Stomach (tissue), 9 donors: ENCODE data around the gene APBB3. TPM values are rescaled to one million over a fixed set of nuclear protein-coding genes. Genes with fewer than 3 reads are reported as not detected.
"Not testable (repeated sequence)": the region's sequence is repeated elsewhere in the genome, so short reads cannot be mapped to it uniquely, and the experiment has no call there.

Source experiments
- DNase-seq, 2 donors: peaks; one replicate each; pipeline versions ENCODE4 v3.0.0 to v3.0.0-alpha.2; 2013 to 2019
- H3K27ac ChIP-seq, 5 donors: fragments of 200-600 bp in 4 of 5; sonication (generic) in 4 of 5; one replicate each; pipeline ENCODE4 v1.5.1; 2013 to 2019; ENCODE audit warnings: mild to moderate bottlenecking in 1 of 5, moderate library complexity in 1 of 5
- H3K27me3 ChIP-seq, 3 donors: fragments of 200-600 bp; sonication (generic); one replicate each; pipeline ENCODE4 v1.5.1; 2017 to 2019; ENCODE audit warnings: mixed run types in 1 of 3
- H3K36me3 ChIP-seq, 4 donors: fragments of 200-600 bp; sonication (generic); 1 replicate in 3 of 4; 2 replicates in 1 of 4; pipeline ENCODE4 v1.5.1; 2016 to 2019
- H3K4me1 ChIP-seq, 4 donors: fragments of 200-600 bp; sonication (generic); one replicate each; pipeline ENCODE4 v1.5.1; 2016 to 2019
- H3K4me3 ChIP-seq, 4 donors: fragments of 200-600 bp; sonication (generic) in 3 of 4; one replicate each; pipeline ENCODE4 v1.5.1; 2016 to 2019; ENCODE audit warnings: mild to moderate bottlenecking in 1 of 4
- H3K9me3 ChIP-seq, 4 donors: fragments of 200-600 bp; sonication (generic); one replicate each; pipeline ENCODE4 v1.5.1; 2016 to 2019
- CTCF ChIP-seq, 7 experiments: fragments of 450-650 bp in 4 of 7; fragments of 200-600 bp in 3 of 7; sonication (generic) in 3 of 7; IDR thresholded peaks; one replicate each; pipeline ENCODE4 v1.5.1; 2016 to 2019; ENCODE audit warnings: antibody characterized with exemption in 7 of 7, control low read depth in 2 of 7, mild to moderate bottlenecking in 1 of 7
- EP300 ChIP-seq: sonication (generic); formaldehyde crosslinking; IDR thresholded peaks from one replicate; pipeline ENCODE4 v1.6.1; 2017; ENCODE audit warnings: antibody characterized with exemption
- POLR2A ChIP-seq, 4 donors: fragments of 450-650 bp; IDR thresholded peaks; one replicate each; pipeline ENCODE4 v1.6.1; 2016; ENCODE audit warnings: antibody characterized with exemption in 4 of 4, control low read depth in 2 of 4, mild to moderate bottlenecking in 1 of 4, moderate library complexity in 1 of 4
- POLR2AphosphoS5 ChIP-seq, 3 donors: sonication (generic); formaldehyde crosslinking; IDR thresholded peaks; one replicate each; pipeline ENCODE4 v1.6.1; 2016; ENCODE audit warnings: antibody characterized with exemption in 3 of 3
- WGBS, 5 donors: extraction: QIAGEN DNeasy Blood & Tissue Kit in 3 of 5; methylation state at CpG; one replicate each; pipeline versions ENCODE4 v1.1.5 to v1.1.7; 2013 to 2018; 5-methylcytosine and 5-hydroxymethylcytosine counted together
- intact Hi-C: fragments of 100-400 bp; cut with DNase I; formaldehyde crosslinking; loops from one replicate; pipeline ENCODE4 v1.15.1; 2023; ENCODE audit warnings: low total_unique reads
- polyA plus RNA-seq, 3 donors: library from polyadenylated mRNA; stranded (reverse); fragments of 200-250 nt; gene quantifications; one replicate each; pipeline ENCODE4 v1.2.3, GENCODE V29; 2013
- total RNA-seq, 5 donors: library from RNA; depleted of rRNA; stranded (reverse); fragments of >200 nt; gene quantifications; one replicate each; pipeline versions ENCODE4 v1.1.0 to v1.2.3, GENCODE V29; 2014 to 2016
- donor health status: healthy with polysubstance abuse.
- donor health status: Bipolar disorder and iron deficiency.
- donor health status: healthy.

Gene APBB3
- total and polyA plus RNA-seq, 8 donors = 5.4 to 40.8 (median 16.7) TPM

- peak in 1 of 2 donors; percentile 52 for DNase-seq
Observed at GRCh38 chr5:140595538-140596300, 31.3 kb upstream of the APBB3 start.

DNA sequence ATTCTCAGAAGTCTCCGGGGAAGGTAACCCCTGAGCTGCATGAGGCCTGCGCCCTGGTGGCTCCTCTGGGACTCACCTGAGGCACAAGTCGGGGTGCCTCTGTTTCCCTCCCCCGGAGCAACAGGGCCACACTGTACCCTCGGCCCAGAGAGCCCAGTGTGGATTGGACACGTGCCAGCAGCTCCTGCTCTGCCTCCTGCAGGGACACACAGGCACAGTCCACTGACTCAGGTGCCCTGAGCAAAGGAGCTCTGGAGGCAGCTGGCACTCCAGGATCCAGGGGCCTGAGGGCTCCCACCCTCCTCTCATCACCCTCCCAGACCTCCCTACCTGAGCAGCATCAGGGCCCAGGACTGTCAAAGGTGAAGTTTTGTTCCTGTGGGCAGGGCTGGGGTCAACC lies 29.8 kb upstream of the APBB3 start:
- intact Hi-C loops = no loop called here
- Histone ChIP-seq H3K27ac (peak overlapping the region in 1 of 5 donors; percentile 60), H3K36me3 (no peaks in the 10 kb centered on the region), H3K4me1 (no peaks in the 10 kb centered on the region), H3K9me3 (no peaks in the 10 kb centered on the region), H3K4me3 (no peak overlapping the region), H3K27me3 (no peaks in the 10 kb centered on the region)
- no peak for TF ChIP-seq POLR2A (IDR thresholded peaks at IDR 0.05)
- no peak for TF ChIP-seq EP300
- no peak for TF ChIP-seq POLR2AphosphoS5 (IDR thresholded peaks at IDR 0.05)
- no peak for TF ChIP-seq CTCF (IDR thresholded peaks at IDR 0.05)
- DNase-seq = no peak
- 60 to 90% (median 78%) methylated on average over 1 to 6 of the region's 6 CpGs for WGBS, 5 donors

More at GRCh38 chr5:140595538-140596300, 31.3 kb upstream of the APBB3 start:
- no peaks in the 10 kb centered on the region for H3K4me1 ChIP-seq
- intact Hi-C loops = no loop called here
- TF ChIP-seq POLR2A (IDR thresholded peaks at IDR 0.05) (no peak), POLR2AphosphoS5 (IDR thresholded peaks at IDR 0.05) (no peak), EP300 (no peak), CTCF (IDR thresholded peaks at IDR 0.05) (no peak)
- 59 to 65% (median 63%) methylated on average over 5 of the region's 5 CpGs for WGBS, 5 donors
- H3K27ac ChIP-seq = peak overlapping the region in 2 of 5 donors; percentile 53 to 60
- no peaks in the 10 kb centered on the region for H3K36me3 ChIP-seq
- no peaks in the 10 kb centered on the region for H3K9me3 ChIP-seq
- H3K27me3 ChIP-seq = no peaks in the 10 kb centered on the region
- no peak overlapping the region for H3K4me3 ChIP-seq

GRCh38 chr5:140593070-140593469 lies 28.7 kb upstream of the APBB3 start:
- intact Hi-C loops, H3K27ac ChIP-seq, H3K9me3 ChIP-seq, H3K36me3 ChIP-seq, H3K4me3 ChIP-seq, H3K27me3 ChIP-seq, H3K4me1 ChIP-seq: not testable (repeated sequence)
- WGBS, 5 donors = 26 to 49% (median 36%) methylated on average over 10 to 13 of the region's 14 CpGs
- peak in 1 of 2 donors; percentile 38 for DNase-seq

- Histone ChIP-seq H3K4me1 (no peaks in the 10 kb centered on the region), H3K4me3 (peak overlapping the region in 1 of 4 donors; percentile 2), H3K9me3 (no peaks in the 10 kb centered on the region), H3K36me3 (no peaks in the 10 kb centered on the region), H3K27me3 (no peaks in the 10 kb centered on the region), H3K27ac (peak overlapping the region in 2 of 5 donors; percentile 12 to 47)
- TF ChIP-seq POLR2AphosphoS5 (IDR thresholded peaks at IDR 0.05) (no peak), POLR2A (IDR thresholded peaks at IDR 0.05) (no peak), EP300 (no peak), CTCF (IDR thresholded peaks at IDR 0.05) (no peak)
- intact Hi-C loops = no loop called here
- DNase-seq = no peak
- 70 to 84% (median 83%) methylated on average over 5 of the region's 5 CpGs for WGBS, 5 donors
Observed at GRCh38 chr5:140591747-140592372, 27.5 kb upstream of the APBB3 start.

DNA sequence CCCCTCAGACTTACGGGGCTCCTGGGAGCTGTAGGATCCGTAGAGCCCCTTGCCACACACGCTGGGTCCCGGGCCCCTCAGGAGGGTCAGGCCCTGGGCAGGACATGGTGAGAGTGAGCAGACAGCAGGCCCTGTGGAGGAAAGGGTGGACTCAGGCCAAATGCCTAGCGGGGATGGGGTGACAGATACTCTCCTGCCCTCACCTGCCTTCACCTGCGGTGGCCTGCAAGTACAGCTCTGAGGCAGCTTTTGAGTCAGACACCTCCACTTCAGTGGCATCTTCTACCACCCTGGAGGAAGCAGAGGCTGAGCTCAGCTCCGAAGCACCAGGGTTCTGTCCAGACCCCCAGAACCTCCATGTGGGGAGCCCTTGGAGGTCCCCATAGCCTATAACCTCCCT lies 26.5 kb upstream of the APBB3 start:
- H3K9me3 ChIP-seq = no peaks in the 10 kb centered on the region
- no peak for TF ChIP-seq CTCF (IDR thresholded peaks at IDR 0.05)
- TF ChIP-seq POLR2A (IDR thresholded peaks at IDR 0.05) = no peak
- TF ChIP-seq POLR2AphosphoS5 (IDR thresholded peaks at IDR 0.05) = no peak
- no peak for TF ChIP-seq EP300
- intact Hi-C loops = no loop called here
- no peak for DNase-seq
- no peaks in the 10 kb centered on the region for H3K36me3 ChIP-seq
- H3K4me3 ChIP-seq = no peak overlapping the region
- H3K27ac ChIP-seq = peak overlapping the region in 1 of 5 donors; percentile 47
- H3K27me3 ChIP-seq = no peaks in the 10 kb centered on the region
- WGBS, 5 donors = 89 to 92% (median 90%) methylated on average over 6 to 7 of the region's 7 CpGs
- H3K4me1 ChIP-seq = no peaks in the 10 kb centered on the region
